ENCODE data around the gene MAP3K5. TPM values are rescaled to one million over a fixed set of nuclear protein-coding genes. Genes with fewer than 3 reads are reported as not detected.

MAP3K5 gene
- total and polyA plus RNA-seq, 9 of the 15 experiments (the other 6 are each of a cell fraction or from before 2014, with no cell fraction given) = 2.2 to 13.0 (median 9.9) TPM

GRCh38 chr6:136747507-136747906 is 44.8 kb downstream of the MAP3K5 start:
- POLR2A ChIA-PET = interaction anchor here (1.1 kb wide), 1 partner anchor 15 kb away, joined by 3 read pairs; no protein-coding TSS in a partner anchor
- in situ Hi-C loops (cut with MboI) (no loop called here), intact Hi-C loops (cut with micrococcal nuclease) (no loop called here)

More at GRCh38 chr6:136747507-136747906, 44.8 kb downstream of the MAP3K5 start:
- no peaks in the 10 kb centered on the region for H3K9me3 ChIP-seq (replicated peaks; ENCODE audit: control insufficient read depth, insufficient read depth, low read depth, low read length)
- peaks cover 82% of the 10 kb centered on the region for H3K79me2 ChIP-seq (ENCODE audit: control insufficient read depth, insufficient read depth, low read length)
- ATAC-seq = no peak
- H4K20me1 ChIP-seq (replicated peaks; ENCODE audit: control insufficient read depth, insufficient read depth, low read length) = no peaks in the 10 kb centered on the region
- no peak overlapping the region for H3K4me2 ChIP-seq (ENCODE audit: insufficient read depth, low read length)
- TF ChIP-seq SMARCB1 (IDR thresholded peaks at IDR 0.05; ENCODE audit: insufficient read length, low read depth) (no peak), IRF1 (CRISPR knock-in tag; IDR thresholded peaks at IDR 0.05; ENCODE audit: borderline replicate concordance) (no peak), CBFB (CRISPR knock-in tag; IDR thresholded peaks at IDR 0.05) (no peak), XRCC3 (IDR thresholded peaks at IDR 0.05) (no peak), BCLAF1 (IDR thresholded peaks at IDR 0.05; ENCODE audit: borderline replicate concordance in 1 of 2, control insufficient read depth in 1 of 2, low read depth in 2 of 2, low read length in 1 of 2) (0 out of 4 replicates have a peak, but pooled peaks of 1 of the 2 experiments have one; percentile 23)
- DNase-seq (ENCODE audit: extremely low read depth in 1 of 4, low spot score in 3 of 4) = no peak
- H2AFZ ChIP-seq (ENCODE audit: low read depth, low read length) = no peak overlapping the region
- H3K4me3 ChIP-seq = no peak overlapping the region
- no peak for FAIRE-seq
- peaks cover 5 to 33% of the 10 kb centered on the region in 2 experiments for H3K4me1 ChIP-seq (replicated peaks in 1 of 2; ENCODE audit: control insufficient read depth in 2 of 2, insufficient read depth in 2 of 2, low read length in 2 of 2)
- no peak overlapping the region for H3K9ac ChIP-seq (ENCODE audit: insufficient read depth in 1 of 2, low read depth in 2 of 2, low read length in 2 of 2)
- CTCF ChIA-PET (ENCODE audit: low intra/inter-chr PET ratio) = no interaction called here
- WGBS (ENCODE audit: insufficient coverage, low coverage, missing lambda C conversion rate) = 43% methylated on average over 1 of the region's 1 CpG
- no TSS peak for BruUV-seq (replicated peaks)
- no peak overlapping the region for H3K27ac ChIP-seq (ENCODE audit: extremely low read depth, low read depth, low read length)
- no peaks in the 10 kb centered on the region; the same call in 2 of the 3 replicates for H3K36me3 ChIP-seq (ENCODE audit: control insufficient read depth, insufficient read depth, low read length)
- H3K27me3 ChIP-seq (ENCODE audit: control insufficient read depth in 2 of 2, insufficient read depth in 2 of 2, low read length in 2 of 2) = no peaks in the 10 kb centered on the region
- H3K9me1 ChIP-seq (ENCODE audit: control insufficient read depth, insufficient read depth, low read length) = no peaks in the 10 kb centered on the region
